ENCODE data around the gene JMJD7.

The JMJD7 gene

GRCh38 chr15:41847206-41847605 lies 19.3 kb downstream of the JMJD7 start:
- no peak for DNase-seq

DNA sequence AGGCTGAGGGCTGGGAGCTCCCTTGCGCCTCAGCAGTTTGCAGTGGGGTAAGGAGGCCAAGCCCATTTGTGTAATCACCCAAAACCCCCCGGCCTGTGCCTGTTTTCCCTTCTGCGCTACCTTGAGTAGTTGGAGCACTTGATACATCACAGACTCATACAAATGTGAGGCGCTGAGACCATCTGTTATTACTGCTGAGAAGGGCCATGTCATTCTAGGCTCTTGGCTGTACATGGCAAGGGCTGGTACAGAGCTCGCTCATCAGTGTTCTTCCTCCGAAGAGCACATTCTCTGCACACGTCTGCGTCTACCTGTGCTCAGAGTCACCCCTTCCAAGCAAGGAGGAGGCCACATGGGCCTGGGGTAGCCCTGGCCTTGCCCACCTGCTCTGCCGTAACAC lies 20.1 kb downstream of the JMJD7 start:
- DNase-seq: no peak

- DNase-seq: no peak
Observed at GRCh38 chr15:41848631-41849030, 20.7 kb downstream of the JMJD7 start.

- no peak for DNase-seq
Observed at GRCh38 chr15:41849204-41849603, 21.3 kb downstream of the JMJD7 start.

- DNase-seq: no peak
Observed at GRCh38 chr15:41849861-41850260, 22.0 kb downstream of the JMJD7 start.

DNA sequence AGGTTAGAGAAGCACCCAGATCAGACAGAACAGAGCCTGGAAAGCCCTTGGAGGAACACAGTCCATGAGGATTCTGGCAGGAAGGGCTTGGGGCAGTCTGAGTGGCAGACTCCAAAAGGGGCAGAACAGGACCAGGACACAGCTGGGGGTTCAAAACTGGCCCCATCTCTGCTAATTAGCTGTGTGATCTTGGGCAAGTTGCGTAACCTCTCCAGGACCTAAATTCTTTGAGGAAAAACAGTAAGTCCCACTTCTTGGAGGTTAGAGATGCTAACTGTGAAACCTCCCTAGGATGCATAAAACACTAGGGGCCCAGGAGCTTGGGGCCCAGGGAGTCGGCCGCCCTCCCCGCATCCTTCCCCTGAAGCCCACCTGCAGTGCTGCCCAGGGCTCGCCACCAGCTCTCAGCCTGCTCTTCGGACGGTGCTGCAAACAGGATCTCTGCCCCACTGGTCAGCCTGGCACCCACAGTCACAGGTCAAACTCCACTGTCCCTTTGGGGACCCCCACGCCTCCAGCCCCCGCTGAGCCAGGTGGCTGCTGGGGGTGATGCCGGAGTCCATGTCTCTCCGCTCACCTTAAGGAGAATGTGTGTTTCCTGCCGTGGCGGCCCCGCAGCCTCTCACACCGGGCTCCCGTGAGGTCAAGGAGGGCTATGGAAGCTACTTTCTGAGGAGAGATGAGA lies 22.7 kb downstream of the JMJD7 start:
- no peak for DNase-seq

DNA sequence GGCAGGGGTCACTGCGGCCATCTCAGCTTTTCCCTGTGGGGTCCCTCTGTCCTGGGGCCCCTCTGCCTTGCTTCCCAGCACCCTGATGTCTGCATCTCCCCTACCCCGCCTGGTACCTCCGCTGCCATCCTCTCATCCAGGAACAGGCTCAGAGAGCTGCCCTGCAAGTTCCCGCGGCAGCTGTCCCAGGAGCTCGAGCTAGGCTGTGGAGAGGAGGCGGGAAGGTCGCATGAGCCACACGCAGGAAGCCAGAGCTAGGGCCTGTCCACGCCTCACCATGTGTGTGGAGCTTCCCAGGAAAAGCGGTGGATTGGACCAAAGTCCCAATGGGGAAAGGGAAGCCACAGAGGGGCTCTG lies 23.3 kb downstream of the JMJD7 start:
- DNase-seq: no peak

DNA sequence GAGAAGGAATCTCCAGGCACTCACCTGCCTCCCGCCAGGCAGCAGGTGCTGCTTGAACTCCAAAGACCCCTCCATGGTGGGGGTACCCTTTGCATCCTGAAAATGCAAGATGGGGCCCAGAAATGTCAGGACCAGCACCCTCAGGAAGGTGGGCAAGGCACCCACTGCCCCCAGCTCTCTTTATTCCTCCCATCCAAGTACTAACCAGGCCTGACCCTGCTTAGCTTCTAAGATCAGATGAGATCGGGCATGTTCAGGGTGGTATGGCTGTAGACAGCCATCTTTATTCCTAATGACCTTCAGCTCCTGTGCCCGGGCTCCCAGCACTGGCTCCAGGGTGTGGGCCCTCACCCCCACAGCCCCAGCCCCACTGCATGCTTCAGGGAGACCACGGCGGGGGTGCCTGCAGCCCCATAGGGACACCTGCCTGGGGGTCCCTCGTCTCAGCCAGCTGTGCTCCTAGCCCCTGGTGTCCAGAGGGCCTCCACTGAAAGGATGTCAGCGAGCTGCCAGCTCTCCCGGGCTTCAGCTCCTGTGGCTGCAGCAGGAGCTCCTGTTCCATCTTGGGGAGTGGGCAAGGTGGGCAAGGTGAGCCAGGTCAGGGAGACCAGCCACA lies 24.0 kb downstream of the JMJD7 start:
- DNase-seq: no peak

GRCh38 chr15:41852736-41853590 lies 25.1 kb downstream of the JMJD7 start:
- DNase-seq: no peak

DNA sequence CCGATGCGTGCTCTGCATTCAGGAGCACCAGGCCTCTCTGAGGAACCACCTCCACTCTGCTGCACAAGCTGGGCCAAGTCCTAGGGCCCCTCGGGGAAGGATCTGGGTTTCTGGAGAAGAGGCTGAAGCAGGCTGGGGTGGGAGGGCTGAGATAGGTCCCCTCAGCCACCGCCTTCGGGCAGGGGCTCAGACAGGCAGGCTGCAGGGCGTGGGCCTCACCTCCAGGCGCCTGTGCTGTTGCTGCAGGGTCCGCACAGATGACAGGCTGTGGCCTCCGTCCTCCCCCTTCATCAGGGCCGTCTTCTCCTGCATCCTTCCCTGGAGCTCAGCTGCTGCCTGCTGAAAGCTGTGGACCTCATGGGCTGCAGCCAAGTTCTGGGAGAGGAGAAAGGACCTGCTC lies 25.9 kb downstream of the JMJD7 start:
- no peak for DNase-seq

- no peak for DNase-seq
Observed at GRCh38 chr15:41854443-41854842, 26.6 kb downstream of the JMJD7 start.

GRCh38 chr15:41855261-41855961 lies 27.5 kb downstream of the JMJD7 start:
- no peak for DNase-seq

GRCh38 chr15:41856262-41856661 lies 28.4 kb downstream of the JMJD7 start:
- no peak for DNase-seq

GRCh38 chr15:41856716-41857115 lies 28.8 kb downstream of the JMJD7 start:
- DNase-seq: no peak

DNA sequence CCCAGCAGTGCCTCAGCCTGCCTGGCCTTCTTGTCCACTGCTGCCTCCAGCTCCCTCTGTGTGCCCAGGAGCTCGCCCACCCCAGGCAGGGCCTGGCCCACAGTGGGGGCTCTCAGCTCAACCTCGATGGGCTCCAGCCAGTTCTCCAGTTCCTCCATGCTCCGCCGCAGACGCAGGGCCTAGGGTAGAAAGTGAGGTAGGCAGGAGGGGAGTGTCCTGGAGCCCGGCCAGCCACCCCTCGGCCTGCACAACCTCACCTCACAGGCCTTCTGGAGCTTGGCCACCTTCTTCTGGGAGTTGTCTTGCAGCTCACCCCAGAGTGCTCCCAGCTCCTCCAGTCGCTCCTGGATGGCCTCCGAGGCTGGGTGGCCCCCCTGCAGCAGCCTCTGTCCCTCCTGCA lies 29.4 kb downstream of the JMJD7 start:
- no peak for DNase-seq

GRCh38 chr15:41858756-41859155 lies 30.9 kb downstream of the JMJD7 start:
- DNase-seq: no peak

- no peak for DNase-seq
Observed at GRCh38 chr15:41860049-41860828, 32.3 kb downstream of the JMJD7 start.

DNA sequence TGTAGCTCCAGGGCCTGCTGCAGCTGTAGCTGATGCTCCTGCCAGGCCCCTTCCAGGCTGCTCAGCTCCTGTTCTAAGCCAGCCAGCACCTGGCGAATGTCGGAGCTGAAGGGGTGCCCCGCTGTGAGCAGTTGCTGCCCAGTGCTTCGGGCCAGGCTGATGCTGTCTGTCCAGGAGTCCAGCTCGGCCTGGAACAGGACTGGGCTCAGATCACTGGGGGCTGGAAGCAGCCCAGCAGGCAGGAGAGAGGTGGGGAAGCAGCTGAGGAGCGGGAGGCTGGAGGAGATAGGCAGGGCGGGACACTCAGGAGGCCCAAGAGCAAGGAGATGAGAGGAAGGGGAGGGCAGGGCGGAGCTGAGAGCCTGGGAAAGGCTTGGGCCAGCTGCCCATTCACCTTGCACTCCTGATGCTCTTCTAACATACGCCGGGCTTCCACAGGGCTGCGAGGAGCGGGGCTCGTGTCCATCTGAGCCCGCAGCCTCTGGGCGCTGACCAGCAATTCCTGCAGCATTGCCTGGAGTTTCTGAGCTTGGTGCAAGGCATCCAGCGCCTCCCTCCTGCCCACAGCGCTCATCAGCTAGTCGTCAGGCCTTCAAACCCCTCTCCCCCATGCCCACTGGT lies 34.0 kb downstream of the JMJD7 start:
- no peak for DNase-seq

DNA sequence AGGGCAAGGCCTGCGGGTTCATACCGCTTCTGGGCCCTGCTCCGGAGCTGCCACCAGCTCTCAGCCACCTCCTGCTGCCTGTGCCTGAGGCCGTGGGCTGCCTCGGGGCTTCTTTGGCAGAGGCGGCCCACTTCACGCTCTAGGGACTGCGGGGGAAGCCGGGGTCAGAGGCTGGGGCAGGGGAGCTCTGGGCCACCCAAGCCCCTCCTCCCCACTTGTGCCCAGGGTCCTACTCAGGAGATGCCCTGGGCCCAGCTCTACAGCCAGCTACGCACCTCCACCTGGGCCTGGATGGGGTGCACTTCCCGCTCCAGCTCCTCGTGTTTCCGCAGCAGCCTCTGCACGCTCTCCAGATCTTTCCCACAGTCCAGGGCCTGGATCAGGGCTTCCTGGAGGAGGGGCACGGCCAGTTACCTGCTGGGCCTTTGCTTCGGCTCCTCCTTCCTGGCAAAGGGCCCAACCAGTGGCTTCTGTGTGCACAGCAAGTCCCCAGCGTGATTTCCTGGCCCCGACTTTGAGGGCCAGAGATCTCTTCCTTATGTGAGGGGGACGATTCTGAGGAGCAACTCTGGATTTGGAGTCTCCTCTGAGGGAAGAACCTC lies 34.7 kb downstream of the JMJD7 start:
- peak; percentile 5 for DNase-seq

DNA sequence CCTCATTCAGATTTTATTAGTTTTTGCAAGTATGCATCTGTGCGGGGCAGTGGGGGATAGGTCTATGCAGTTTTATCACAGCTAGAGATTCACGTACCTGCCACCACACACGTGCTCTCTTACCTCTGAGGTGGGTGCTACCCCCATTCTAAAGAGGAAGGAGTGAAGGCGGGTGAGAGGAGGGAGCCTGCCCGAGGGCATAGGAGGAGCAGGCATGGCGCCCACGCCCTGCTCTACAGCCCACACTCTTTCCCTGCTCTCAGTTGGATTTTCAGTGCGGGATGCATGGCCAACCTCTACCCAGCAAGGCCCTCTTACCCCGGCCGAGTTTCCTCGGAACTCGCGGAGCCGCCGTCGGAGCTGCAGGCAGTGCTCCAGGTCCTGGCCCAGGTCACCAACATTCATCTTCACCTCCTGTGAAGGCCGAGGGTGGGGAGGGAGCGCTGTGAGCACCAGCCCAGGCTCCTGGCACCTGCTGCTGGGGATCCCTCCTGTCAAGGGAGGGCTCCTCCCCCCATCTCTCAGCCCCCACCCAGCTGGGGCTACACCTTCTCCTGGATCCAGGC lies 37.7 kb downstream of the JMJD7 start:
- no peak for DNase-seq

GRCh38 chr15:41866263-41866703 lies 38.4 kb downstream of the JMJD7 start:
- no peak for DNase-seq

Measured in fibroblast of skin of scalp (primary cell).